HuH-7.5 (cell line): Measurements from ENCODE around the gene AKAP9.
"Not testable (repeated sequence)": the region's sequence is repeated elsewhere in the genome, so short reads cannot be mapped to it uniquely, and the experiment has no call there.

Experiments
- DNase-seq: peaks from one replicate; pipeline ENCODE4 v3.0.0; 2011; ENCODE audit warnings: low spot score

The AKAP9 gene

DNA sequence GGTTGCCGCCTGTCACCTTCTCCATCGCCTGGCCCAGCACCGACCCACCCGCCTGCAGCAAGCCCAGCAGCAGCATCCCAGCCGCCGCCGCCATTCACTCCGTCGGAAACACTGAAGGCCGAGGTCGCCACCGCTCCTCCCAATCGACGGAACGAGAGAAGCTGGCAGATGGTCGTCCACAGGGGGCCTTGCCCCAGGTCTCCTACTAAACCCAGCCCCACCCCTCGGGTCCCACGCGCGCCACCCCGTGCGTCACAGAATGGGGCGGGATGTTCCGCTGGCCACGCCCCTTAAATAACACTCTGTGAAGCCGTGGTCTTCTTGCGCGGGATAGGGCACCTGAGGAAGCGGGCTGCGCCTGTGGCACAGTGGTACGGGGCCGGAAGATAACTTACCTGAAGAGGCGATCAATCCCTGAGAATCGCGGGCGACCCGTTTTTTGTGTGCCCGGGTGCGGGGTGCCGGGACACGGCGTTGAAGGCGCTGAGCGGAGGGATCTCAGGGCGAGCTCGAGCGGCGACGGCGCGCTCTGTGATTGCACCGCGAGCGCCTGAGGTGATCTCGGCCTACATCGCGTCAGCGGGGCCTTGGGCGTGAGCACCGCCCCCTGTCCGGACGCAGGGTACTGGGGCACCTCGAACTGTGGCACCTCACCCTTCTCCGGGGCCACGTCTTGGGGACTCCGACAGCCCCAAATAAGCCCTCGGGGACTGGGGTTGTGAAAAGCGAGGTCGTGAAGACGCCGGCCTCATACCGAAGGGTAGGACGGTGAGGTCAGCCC lies 193.8 kb downstream of the AKAP9 start, which contains the start of gene CYP51A1:
Gene CYP51A1 (minus strand): TSS at position 207 of the 781 bp plus-strand sequence. CDS start 113 bp downstream, at position 94.
- DNase-seq, result peak; percentile 89

DNA sequence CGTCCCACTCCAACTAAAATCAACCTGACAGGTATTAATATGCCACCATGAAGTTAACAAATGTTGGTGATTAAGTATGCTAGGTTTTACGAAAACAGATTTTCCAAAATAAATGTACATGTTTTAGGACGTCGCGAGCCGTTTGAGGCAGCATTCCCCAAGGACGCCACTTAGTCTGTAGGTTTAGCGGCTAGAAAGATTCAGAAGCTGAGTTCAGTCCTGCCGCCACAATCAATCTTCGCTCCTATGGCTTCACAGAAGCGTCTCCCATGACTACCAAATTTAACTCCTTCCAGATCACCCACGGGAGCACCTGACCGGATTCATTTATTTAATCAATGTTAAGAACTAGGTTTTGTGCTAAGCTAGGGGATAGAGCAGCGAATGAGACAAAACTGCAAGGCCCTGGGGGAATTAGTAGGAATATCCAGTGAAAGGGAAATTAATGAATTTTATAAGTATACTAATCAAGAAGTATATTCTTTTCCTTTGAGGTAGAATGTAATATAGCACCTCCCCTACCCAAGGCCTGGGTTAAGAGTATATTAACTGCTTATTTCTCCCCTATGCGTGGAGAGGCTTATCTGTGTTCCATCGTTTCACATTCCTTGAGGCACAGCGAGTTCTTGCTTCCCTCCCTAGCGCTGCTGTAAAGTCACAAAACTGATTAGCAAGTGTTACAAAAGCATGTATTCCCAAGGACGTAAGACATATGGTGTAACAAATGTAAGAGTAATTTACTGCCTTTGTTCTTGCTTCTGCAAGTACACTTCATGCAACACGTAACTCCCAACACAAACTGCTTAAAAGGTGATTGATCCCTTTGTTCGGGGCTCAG lies 194.6 kb downstream of the AKAP9 start:
- DNase-seq, result peak; percentile 52

DNA sequence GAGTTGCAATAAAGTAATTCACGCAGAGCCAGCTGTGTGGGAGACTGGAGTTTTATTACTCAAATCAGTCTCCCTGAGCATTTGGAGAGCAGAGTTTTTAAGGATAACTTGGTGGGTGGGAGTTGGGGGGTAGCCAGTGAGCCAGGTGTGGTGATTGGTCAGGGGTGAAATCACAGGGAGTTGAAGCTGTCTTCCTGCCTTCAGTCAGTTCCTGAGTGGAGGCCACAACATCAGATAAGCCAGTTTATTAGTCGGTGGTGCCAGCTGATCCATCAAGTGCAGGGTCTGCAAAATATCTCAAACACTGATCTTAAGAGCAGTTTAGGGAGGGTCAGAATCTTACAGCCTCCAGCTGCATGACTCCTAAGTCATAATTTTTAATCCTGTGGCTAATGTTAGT lies 196.9 kb downstream of the AKAP9 start:
- no peak for DNase-seq

DNA sequence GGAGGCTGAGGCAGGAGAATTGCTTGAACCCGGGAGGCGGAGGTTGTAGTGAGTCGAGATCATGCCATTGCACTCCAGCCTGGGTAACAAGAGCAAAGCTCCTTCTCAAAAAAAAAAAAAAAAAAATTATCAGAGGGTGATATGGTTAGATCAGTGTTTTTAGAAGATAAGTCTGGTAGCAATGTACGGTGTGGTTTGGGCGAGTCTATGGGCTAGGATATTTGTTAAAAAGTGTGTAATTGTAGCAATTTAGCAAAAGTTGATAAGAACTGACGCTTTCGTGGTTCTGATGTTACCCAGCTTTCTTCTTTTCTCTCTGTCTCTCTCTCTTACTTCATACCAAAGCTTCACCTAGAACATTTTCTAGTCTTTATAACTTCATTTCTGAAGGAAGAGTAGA lies 200.5 kb downstream of the AKAP9 start:
- DNase-seq, result no peak

DNA sequence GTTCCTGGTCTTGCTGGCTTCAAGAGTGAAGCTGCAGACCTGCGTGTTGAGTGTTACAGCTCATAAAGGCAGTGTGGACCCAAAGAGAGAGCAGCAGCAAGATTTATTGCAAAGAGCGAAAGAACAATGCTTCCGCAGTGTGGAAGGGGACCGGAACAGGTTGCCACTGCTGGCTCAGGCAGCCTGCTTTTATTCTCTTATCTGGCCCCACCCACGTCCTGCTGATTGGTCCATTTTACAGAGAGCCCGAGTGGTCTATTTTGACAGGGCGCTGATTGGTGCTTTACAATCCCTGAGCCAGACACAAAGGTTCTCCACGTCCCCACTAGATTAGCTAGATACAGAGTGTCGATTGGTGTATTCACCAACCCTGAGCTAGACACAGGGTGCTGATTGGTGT lies 202.1 kb downstream of the AKAP9 start:
- not testable (repeated sequence) for DNase-seq

DNA sequence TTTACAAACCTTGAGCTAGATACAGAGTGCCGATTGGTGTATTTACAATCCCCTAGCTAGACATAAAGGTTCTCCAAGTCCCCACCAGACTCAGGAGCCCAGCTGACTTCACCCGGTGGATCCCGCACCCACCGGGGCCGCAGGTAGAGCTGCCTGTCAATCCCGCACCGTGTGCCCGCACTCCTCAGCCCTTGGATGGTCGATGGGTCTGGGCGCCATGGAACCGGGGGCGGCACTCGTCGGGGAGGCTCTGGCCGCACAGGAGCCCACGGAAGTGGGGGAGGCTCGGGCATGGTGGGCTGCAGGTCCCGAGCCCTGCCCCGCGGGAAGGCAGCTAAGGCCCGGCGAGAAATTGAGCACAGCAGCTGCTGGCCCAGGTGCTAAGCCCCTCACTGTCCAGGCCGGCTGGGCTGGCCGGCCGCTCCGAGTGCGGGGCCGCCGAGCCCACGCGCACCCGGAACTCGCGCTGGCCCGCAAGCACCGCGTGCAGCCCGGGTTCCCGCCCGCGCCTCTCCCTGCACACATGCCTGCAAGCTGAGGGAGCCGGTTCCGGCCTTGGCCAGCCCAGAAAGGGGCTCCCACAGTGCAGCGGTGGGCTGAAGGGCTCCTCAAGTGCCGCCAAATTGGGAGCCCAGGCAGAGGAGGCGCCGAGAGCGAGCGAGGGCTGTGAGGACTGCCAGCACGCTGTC lies 202.7 kb downstream of the AKAP9 start:
- not testable (repeated sequence) for DNase-seq

DNA sequence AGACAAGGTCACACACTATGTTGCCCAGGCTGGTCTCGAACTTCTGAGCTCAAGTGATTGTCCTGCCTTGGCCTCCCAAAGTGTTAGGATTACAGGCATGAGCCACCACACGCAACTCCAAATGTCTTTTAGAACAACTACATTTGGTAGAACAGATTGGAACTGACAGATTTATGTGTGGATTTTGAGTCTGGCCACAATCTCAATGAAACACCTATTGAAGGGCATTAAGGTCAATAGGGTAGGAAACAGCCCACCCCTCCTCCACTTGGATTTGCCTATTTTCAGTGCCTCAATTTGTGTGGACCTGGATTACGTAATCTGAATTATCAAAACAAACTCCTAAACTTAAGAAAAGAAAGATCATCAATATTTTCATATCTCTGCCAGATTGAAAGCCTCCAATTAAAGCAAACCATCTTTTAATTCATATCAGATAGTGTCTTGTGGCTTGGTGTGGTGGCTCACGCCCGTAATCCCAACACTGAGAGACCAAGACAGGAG lies 209.1 kb downstream of the AKAP9 start:
- no peak for DNase-seq

DNA sequence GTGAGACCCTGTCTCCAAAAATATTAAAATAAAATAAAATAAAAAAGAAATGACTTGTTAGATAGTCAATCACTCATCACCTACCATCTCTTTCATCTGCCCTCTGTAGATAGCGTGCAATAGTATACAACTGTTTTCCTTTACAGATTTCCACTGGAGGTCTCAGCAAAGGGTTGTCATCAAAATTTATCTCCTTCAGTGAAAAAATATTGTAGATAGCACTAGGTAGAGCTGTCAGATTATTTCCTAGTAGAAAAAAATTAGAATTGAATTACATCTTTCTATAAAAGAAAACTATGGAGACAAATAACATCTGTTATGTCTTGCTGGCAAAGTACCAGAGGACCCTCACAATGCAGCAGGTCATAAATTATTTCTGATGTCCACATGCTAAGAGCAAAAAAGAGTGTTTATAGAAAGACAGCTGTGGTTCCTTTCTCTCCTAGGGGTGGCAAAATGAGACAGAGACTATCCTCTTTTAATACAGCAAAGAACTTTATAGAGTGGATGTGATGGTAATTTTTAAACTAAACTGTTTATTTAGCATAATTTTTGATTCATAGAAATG lies 209.9 kb downstream of the AKAP9 start:
- no peak for DNase-seq

DNA sequence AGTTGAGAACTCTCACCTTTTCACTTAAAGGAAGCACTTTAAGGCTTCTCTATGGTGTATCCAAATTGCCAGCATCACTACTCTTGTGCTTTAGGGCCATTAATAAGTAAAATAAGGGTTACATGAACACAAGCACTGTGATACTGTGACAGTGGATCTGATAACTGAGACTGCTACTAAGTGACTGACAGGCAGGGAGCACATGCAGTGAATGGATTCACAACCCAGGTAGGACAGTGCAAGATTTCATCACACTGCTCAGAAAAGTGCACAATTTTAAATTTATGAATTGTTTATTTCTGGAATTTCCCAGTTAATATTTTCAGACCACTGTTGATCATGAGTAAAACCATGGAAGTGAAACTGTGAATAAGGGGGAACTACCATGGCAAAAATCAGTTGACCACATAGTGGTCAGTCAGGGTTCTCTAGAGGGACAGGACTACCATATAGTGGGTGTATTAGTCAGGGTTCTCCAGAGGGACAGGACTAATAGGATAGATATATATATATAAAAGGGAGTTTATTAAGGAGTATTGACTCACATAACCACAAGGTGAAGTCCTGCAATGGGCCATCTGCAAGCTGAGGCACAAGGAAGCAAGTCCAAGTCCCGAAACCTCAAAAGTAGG lies 214.6 kb downstream of the AKAP9 start:
- DNase-seq, result no peak

DNA sequence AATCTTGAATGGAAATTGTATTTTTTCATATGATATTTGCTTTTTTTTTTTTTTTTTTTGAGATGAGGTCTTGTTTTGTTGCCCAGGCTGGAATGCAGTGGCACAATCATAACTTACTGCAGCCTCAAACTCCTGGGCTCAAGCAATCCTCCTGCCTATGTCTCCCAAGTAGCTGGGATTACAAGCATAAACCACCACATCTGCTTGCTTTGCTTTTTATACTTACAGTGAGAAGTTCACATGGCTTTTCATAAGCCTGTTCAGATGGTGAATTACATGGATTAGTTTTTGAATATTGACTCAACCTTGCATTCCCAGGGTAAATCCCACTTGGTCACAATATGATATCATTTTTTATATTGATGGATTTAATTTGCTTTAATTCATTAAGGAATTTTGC lies 216.3 kb downstream of the AKAP9 start:
- DNase-seq, result no peak

DNA sequence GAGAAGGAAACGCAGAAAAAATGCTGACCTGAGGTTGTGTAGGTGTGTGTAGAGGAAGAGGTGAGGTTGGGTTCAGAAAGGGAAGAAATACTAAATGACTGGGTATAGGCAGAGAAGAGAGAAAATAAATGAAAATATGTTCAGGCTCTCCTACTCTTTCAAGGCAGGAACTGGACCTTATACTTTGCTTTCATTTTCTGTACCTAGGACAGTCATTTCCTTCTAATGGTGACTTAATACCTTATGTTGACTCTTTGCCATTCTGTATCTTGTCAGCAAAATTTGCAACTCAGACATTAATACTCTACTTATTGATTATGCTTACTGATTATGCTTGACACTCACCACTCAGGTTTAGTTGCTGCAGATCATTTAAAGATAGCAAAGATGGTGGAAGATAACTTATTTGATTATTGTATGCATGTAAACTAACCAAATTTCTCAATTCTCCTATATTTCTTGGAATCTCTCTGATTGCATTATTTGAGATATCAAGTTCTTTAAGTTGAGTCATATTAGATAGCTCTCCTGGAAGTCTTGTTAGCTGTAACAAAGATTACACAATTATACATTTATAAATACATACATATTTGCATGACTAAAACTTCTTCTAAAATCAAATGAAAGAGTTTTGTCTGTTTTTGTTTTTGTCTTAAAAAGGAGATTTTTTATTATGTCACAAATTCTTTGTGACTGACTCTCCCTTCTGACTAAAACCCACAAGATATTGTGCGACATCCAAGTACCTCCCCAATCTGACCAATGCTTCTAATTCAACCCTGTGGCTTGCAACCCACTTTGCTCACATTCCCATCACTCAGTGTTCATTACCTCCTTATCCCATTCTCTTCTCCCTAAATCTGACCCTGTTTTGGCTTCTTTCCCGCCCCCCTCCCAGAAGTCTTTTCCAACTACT lies 218.3 kb downstream of the AKAP9 start:
- no peak for DNase-seq
